DMS53 (cell line): Measurements from ENCODE around the gene ATMIN.

Source experiments
- DNase-seq: peaks from one replicate; lab custom pipeline; 2025; lab: John Stamatoyannopoulos, UW

ATMIN gene

DNA sequence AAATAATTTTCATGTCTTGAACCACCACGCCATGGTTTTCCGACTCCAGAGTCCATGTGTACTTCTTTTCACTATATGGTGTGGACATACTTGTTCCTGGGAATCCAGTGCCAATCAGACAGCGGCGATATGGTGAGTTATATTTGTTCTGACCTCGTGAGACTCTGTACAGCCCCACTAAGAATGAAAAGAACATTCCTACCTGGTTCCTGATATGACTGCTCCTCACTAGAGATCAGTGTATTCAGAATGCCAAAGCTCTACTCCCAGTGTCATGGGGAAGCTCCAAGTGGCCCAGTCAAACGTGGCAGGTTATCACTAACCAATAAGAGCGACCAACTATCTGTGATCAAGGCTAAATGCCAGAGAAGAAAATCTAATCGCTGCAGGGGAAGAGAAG is 35.3 kb downstream of the ATMIN start:
- DNase-seq = no peak

DNA sequence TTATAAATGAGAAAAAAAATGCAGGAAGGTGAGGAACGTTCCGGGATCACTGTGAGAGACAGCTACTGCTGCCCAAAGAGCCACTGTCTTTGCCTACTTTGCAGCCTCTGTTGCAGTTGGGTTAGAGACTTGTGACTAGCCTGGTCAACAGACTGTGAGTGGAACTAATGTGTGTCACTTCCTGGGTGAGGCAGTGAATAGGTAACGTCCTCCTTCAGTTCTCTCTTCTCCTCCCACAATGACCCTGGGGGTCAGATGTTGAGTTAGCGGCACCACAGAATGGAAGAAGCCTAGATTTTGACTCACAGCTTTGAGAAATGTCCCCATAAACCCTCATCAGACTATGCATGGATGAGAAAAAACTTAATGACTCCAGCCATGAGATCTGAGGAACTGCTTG is 36.2 kb downstream of the ATMIN start:
- DNase-seq = peak; percentile 21

DNA sequence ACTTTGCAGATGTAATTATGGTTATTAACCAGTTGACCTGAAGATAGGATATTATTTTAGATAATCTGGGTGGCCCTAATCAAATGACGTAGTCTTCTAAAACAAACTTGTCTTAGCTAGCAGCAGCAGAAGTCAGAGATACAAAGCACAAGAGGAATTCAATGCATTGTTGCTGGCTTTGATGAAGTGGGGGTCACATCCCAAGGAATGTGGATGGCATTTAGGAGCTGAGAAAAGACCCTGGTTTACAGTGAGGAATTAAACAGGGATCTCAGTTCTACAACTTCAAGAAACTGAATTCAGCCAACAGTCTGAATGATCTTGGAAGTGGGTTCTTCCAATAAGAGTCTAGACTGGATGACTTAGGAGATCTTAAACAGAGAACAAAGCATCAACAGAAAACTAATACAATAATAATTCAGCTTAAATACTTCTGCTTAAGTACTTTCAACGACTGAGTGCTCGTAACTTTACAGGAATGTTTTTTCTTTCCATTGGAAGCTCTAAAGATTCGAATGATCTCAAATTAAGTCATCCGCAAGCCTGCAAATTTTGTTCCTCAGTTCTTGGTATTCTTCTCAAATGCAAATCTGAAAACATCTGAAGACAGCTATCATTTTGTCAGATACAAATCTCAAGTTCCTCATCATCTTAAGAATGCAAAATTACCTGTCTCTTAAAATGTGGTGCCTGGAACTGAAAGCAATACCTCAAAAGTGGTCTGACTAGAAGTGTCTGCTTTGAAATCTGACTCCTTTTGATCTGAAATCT is 38.1 kb downstream of the ATMIN start:
- no peak for DNase-seq

DNA sequence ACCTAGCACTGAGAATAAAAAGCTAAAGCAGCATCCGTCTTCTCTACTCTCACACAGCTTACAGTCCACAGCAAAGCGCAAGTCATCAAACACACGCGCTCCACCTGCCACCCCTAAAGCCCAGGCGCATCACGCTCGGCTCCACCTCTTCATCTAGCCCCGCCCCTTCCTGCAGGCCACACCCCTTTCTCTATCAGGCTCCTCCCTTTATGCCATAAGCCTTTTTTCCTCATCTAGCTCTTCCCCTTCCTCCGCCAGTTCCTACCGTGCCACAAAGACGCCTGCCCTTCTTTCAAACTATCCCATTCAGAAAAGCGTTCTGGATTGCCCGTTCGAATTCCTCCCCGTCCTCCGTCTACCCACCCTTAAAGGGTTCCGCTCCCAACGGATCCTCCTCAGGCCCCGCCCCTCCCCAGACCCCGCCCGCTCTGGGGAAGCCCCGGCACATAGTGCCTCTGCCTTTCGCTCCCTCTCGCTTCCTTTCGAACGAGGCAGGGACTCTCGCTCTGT is 41.0 kb downstream of the ATMIN start:
- peak; percentile 93 for DNase-seq

DNA sequence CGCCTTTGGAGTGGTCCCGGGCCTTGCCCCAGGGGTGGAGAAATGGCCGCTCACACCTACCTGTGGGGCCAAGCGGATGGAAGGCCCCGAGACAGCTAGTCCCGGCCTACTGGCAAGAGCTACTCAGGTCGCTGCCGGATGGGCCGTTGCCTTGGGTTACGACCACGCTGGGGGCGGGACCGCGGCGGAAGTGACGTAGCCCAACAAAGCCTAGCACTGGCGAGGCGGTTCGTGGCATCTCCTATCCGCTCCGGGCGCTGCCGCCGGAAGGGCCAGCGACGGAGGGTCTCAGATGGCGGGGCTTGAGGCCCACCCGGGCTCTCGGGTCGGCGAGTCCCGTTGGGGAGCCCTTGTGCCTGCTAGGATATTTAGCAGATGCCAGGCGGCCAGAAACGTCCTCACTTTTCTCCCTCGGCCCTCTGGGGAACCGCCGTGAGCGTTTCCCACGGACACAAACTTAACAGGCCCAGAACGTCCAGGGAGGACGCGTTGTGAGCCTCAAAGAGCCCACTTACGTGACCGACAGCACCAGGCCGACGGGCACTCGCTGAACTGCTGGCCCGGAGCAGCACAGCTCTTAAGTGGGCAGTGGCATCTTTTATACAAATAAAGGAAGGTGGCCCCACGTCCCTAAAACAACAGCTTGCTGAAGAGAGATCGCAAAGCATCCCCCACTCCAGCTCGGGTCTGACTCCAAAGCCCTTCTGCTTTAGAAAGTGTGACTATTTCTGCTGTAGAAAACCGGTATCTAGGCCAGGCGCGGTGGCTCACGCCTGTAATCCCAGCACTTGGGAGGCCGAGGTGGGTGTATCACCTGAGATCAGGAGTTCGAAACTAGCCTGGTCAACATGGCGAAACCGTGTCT is 41.7 kb downstream of the ATMIN start, which contains the start of gene C16orf46:
TSS of gene C16orf46 (minus strand) at position 163 of the 865 bp plus-strand sequence. CDS start 13,283 bp downstream, outside the sequence.
- peak; percentile 96 for DNase-seq

DNA sequence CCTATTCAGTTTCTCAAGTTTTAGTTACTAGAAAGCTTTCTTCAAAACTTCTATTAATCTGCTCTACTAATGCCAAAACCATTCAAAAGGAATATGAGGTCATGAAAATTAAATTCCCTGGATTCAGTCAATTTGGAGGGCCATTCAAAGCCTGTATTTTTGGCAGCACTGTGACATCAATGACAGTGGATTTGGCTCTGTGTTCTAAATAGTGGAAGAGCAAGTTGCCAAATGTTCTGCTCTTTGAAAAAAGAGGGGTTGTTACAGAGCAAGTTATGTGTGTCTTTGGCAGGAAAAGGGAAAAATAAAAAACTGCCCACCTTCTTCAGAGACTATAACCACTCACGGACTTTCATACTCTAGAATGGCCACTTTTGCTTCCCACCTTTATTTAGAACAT is 44.6 kb downstream of the ATMIN start:
- no peak for DNase-seq

DNA sequence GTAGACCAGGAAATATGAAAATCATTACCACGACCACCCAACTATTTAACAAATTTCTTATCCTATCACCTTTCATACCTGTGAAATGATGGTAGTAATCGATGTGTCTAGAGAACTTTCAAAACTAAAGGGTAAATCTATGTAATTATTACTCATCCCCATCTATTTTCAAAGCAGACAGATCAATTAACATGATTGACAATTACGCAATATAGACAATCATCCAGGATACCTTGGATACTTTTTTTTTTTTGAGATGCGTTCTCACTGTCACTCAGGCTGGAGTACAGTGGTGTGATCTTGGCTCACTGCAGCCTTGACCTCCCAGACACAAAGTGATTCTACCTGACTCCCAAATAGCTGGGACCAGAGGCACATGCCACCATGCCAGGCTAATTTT is 45.4 kb downstream of the ATMIN start:
- no peak for DNase-seq

DNA sequence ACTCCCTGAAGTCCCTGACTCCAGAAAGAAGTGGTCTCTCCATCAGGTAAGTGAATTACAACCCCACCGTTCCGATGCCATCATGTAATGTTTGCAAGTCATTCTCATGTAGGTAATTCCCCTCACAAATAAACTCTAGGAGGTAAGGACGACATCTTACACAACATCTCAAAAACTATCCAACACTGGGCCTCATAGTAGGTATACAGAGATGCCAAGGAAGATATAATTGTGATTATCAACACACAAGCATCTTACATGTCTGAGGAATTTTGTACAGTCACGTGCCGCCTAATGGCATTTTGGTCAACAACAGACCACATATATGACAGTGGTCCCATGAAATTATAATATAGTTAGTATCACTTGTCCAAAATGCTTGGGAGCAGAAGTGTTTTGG is 53.2 kb downstream of the ATMIN start:
- no peak for DNase-seq

DNA sequence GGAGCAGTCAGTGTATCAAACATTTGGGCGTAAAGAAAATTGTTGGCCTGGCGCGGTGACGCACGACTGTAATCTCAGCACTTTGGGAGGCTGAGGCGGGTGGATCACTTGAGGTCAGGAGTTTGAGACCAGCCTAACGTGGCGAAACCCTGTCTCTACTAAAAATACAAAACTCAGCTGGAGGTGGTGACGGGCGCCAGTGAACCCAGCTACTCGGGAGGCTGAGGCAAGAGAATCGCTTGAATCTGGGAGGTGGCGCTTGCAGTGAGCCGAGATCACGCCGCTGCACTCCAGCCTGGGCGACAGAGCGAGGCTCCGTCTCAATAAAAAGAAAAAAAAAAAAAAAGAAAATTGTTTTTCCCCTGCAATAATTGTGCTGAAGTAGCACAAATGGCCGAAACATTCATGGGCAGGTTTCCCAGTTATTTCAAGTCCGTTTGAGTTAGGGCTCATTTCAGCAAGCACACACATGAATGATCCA is 59.2 kb downstream of the ATMIN start:
- no peak for DNase-seq

DNA sequence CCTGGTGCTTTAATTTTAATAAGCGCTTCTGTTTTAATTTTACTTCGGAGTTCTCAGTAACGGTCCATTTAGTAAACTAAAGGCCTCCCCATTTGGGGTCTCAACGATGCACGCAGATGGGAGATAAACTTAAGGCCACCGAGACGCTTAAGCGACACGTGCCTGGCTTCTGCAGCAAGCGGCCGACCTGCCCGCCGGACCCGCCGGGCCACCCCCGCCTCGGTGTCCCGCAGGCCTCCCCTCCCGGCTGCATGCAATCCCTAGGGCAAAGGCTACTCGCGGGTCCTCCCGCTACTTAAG is 60.0 kb downstream of the ATMIN start:
- no peak for DNase-seq

DNA sequence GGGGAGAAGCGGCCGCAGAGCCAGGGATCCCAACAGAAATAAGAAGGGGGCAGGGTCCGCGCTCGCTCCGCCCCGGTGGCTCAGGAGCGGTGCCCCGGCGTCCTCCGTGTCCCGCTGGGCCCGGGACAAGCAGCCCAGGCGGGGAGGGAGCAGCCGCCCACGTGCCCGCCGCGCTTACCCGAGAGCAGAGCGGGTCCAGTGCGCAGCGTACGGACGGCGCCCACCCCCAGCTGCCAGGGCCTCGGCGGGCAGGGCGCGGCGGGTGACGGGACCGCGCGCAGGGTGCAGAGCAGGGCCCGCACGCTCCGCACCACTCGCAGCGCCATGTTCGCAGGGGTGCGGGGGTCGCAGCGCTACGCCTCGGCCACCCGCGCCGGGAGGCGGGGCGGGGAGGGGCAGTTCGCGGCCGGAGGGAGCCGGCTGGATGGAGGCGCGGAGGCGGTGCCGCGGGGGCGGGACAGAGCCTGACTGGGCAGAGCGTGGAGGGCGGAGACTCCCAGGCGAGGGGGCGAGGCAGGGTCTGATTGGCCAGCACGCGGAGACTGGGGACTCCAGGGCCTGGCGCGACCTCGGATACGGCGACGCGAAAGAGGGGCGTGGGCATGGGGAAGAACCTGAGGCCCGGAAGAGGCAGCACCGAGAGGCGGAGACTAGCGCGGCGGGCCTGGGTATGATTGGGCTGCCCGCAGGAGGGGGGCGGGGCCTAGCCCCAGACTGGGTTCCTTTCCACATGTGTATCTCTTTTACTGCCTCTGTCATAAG is 60.5 kb downstream of the ATMIN start, which contains the start of gene GCSH:
TSS of gene GCSH (minus strand) at position 443 of the 762 bp plus-strand sequence. CDS start at position 326, 117 bp downstream.
- DNase-seq = peak; percentile 98

DNA sequence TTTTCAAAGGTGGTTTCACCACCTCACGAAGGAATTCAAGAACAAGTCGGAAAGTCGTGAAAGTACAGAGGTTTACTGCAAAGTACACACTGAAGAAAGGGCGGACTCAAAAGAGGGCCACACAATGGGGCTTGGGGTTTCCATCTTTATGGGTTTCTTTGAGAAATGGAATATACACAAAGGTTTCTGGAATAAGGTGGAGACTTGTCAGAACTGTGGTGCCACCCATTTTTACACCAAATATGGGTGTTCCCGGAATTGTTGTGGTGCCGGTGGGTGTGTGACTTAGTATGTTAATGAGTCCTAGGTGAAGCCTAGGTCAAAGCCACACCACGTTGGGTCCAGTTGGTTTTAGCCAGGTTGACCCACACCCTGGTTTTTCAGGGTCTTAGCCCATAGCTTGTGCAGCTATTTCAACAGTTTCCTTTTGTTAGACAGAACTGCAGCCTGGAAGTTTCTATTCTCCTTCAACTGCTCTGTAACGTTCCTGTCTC is 61.1 kb downstream of the ATMIN start:
- DNase-seq = peak; percentile 60
